Measurements from ENCODE around the gene PTPRN2.

GRCh38 chr7:158488181-158488971 lies 99.2 kb downstream of the PTPRN2 start:
- TF ChIP-seq CTCF (IDR thresholded peaks at IDR 0.05) (no peak), POLR2AphosphoS5 (IDR thresholded peaks at IDR 0.05) (no peak), POLR2A (IDR thresholded peaks at IDR 0.05) (no peak)
